HCT116 (cell line): ENCODE data around the gene NOBOX.
"Not testable (repeated sequence)": the region's sequence is repeated elsewhere in the genome, so short reads cannot be mapped to it uniquely, and the experiment has no call there.

Source experiments
- EGR1 ChIP-seq: IDR thresholded peaks from 2 replicates; pipeline ENCODE4 v1.6.1; 2012; ENCODE audit warnings: low read depth
- EZH2 ChIP-seq: fragments of 200-600 bp; sonication (generic); IDR thresholded peaks from 2 replicates; pipeline ENCODE4 v1.6.1; 2017; ENCODE audit warnings: antibody characterized with exemption, mixed run types
- FOSL1 ChIP-seq: IDR thresholded peaks from 2 replicates; pipeline ENCODE4 v1.6.1; 2012; ENCODE audit warnings: low read depth
- JUND ChIP-seq: IDR thresholded peaks from 2 replicates; pipeline ENCODE4 v1.6.1; 2012
- POLR2A ChIP-seq: IDR thresholded peaks from 2 replicates; pipeline ENCODE4 v1.7.0; 2011; ENCODE audit warnings: borderline replicate concordance; ENCODE audit not compliant: insufficient read depth, insufficient read length; ENCODE audit errors: extremely low read depth
- POLR2AphosphoS5 ChIP-seq: IDR thresholded peaks from 2 replicates; pipeline ENCODE4 v1.6.1; 2011; ENCODE audit warnings: mild to moderate bottlenecking, low read depth, low read length, moderate library complexity
- RAD21 ChIP-seq: IDR thresholded peaks from 2 replicates; pipeline ENCODE4 v1.6.1; 2012; ENCODE audit warnings: low read depth, mild to moderate bottlenecking
- SIN3A ChIP-seq: IDR thresholded peaks from 2 replicates; pipeline ENCODE4 v1.6.1; 2012; ENCODE audit warnings: low read depth
- SP1 ChIP-seq: IDR thresholded peaks from 2 replicates; pipeline ENCODE4 v1.6.1; 2012; ENCODE audit warnings: low read depth
- SRF ChIP-seq: IDR thresholded peaks from 2 replicates; pipeline ENCODE4 v1.6.1; 2012; ENCODE audit warnings: low read depth
- TF ChIP-seq, protein P1 (sequence below), 3 experiments: fragments of 200-600 bp in 1 of 3; sonication (generic) in 1 of 3; IDR thresholded peaks in 2 of 3; conservative IDR thresholded peaks in 1 of 3; 2 replicates each; pipeline ENCODE4 v1.5.1; 2012 to 2017; ENCODE audit warnings: low read depth in 2 of 3, low read length in 2 of 3, antibody characterized with exemption in 1 of 3, borderline replicate concordance in 1 of 3, control low read depth in 1 of 3, mild to moderate bottlenecking in 1 of 3, mixed read lengths in 1 of 3, mixed run types in 1 of 3, moderate library complexity in 1 of 3; ENCODE audit not compliant: insufficient read depth in 1 of 3
- TF ChIP-seq, protein P2 (sequence below): IDR thresholded peaks from 2 replicates; pipeline ENCODE4 v1.6.1; 2012; ENCODE audit warnings: low read depth
- TF ChIP-seq, protein P3 (sequence below): IDR thresholded peaks from 2 replicates; pipeline ENCODE4 v1.6.1; 2011; ENCODE audit warnings: mild to moderate bottlenecking, low read length, moderate library complexity; ENCODE audit not compliant: insufficient replicate concordance; ENCODE audit errors: extremely low read depth
- TF ChIP-seq, protein P4 (sequence below): IDR thresholded peaks from 2 replicates; pipeline ENCODE4 v1.6.1; 2012

DNA sequence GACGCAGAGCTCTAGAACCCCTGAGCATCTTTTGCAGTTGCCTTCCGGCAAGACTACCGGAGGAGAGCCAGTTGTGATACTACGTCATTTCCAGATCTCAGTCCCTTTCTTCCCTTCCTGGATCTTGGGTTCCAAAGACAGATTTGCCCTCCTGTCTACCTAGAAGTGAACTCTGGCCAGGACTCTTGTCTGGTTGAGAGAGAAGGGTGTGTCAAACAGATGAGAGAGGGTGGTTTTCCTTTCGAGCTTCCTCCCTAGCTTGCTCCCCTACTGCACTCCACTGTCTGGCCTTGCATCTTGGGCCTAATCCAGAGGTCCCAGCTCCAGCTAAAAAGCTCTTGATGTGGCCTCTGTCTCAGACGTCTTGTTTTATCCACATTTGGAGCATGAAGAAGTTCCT is 47.3 kb downstream of the NOBOX start:
- TF ChIP-seq POLR2A, JUND, EZH2, SIN3A, POLR2AphosphoS5, SRF, FOSL1, SP1, RAD21, EGR1: not testable (repeated sequence)
- TF ChIP-seq, protein P1, sequence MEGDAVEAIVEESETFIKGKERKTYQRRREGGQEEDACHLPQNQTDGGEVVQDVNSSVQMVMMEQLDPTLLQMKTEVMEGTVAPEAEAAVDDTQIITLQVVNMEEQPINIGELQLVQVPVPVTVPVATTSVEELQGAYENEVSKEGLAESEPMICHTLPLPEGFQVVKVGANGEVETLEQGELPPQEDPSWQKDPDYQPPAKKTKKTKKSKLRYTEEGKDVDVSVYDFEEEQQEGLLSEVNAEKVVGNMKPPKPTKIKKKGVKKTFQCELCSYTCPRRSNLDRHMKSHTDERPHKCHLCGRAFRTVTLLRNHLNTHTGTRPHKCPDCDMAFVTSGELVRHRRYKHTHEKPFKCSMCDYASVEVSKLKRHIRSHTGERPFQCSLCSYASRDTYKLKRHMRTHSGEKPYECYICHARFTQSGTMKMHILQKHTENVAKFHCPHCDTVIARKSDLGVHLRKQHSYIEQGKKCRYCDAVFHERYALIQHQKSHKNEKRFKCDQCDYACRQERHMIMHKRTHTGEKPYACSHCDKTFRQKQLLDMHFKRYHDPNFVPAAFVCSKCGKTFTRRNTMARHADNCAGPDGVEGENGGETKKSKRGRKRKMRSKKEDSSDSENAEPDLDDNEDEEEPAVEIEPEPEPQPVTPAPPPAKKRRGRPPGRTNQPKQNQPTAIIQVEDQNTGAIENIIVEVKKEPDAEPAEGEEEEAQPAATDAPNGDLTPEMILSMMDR (IDR thresholded peaks at IDR 0.05 in 2 of 3, conservative IDR thresholded peaks at IDR 0.05 in 1 of 3; ENCODE audit: borderline replicate concordance in 1 of 3, insufficient read depth in 1 of 3, low read depth in 2 of 3, low read length in 2 of 3): not testable (repeated sequence)
- TF ChIP-seq, protein P2, sequence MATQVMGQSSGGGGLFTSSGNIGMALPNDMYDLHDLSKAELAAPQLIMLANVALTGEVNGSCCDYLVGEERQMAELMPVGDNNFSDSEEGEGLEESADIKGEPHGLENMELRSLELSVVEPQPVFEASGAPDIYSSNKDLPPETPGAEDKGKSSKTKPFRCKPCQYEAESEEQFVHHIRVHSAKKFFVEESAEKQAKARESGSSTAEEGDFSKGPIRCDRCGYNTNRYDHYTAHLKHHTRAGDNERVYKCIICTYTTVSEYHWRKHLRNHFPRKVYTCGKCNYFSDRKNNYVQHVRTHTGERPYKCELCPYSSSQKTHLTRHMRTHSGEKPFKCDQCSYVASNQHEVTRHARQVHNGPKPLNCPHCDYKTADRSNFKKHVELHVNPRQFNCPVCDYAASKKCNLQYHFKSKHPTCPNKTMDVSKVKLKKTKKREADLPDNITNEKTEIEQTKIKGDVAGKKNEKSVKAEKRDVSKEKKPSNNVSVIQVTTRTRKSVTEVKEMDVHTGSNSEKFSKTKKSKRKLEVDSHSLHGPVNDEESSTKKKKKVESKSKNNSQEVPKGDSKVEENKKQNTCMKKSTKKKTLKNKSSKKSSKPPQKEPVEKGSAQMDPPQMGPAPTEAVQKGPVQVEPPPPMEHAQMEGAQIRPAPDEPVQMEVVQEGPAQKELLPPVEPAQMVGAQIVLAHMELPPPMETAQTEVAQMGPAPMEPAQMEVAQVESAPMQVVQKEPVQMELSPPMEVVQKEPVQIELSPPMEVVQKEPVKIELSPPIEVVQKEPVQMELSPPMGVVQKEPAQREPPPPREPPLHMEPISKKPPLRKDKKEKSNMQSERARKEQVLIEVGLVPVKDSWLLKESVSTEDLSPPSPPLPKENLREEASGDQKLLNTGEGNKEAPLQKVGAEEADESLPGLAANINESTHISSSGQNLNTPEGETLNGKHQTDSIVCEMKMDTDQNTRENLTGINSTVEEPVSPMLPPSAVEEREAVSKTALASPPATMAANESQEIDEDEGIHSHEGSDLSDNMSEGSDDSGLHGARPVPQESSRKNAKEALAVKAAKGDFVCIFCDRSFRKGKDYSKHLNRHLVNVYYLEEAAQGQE: not testable (repeated sequence)
- TF ChIP-seq, protein P3, sequence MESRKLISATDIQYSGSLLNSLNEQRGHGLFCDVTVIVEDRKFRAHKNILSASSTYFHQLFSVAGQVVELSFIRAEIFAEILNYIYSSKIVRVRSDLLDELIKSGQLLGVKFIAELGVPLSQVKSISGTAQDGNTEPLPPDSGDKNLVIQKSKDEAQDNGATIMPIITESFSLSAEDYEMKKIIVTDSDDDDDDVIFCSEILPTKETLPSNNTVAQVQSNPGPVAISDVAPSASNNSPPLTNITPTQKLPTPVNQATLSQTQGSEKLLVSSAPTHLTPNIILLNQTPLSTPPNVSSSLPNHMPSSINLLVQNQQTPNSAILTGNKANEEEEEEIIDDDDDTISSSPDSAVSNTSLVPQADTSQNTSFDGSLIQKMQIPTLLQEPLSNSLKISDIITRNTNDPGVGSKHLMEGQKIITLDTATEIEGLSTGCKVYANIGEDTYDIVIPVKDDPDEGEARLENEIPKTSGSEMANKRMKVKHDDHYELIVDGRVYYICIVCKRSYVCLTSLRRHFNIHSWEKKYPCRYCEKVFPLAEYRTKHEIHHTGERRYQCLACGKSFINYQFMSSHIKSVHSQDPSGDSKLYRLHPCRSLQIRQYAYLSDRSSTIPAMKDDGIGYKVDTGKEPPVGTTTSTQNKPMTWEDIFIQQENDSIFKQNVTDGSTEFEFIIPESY: not testable (repeated sequence)
- TF ChIP-seq, protein P4, sequence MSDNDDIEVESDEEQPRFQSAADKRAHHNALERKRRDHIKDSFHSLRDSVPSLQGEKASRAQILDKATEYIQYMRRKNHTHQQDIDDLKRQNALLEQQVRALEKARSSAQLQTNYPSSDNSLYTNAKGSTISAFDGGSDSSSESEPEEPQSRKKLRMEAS: not testable (repeated sequence)
